Keratinocyte (primary cell): Measurements from ENCODE around the gene ACVR1C. TPM values are rescaled to one million over a fixed set of nuclear protein-coding genes. Genes with fewer than 3 reads are reported as not detected.

ENCODE experiments used
- DNase-seq: peaks from one replicate; pipeline ENCODE4 v3.0.0-alpha.2; 2011; ENCODE audit warnings: low read depth, missing footprints, low spot score
- FAIRE-seq: peaks from 2 replicates; lab custom pipeline; 2011; peaks lifted over from hg19 to GRCh38; lab: Jason Lieb, UNC
- H2AFZ ChIP-seq: 2 replicates; pipeline ENCODE4 v1.6.0; 2012; ENCODE audit warnings: low read length, control low read depth, inconsistent platforms; ENCODE audit not compliant: control insufficient read depth
- H3K27ac ChIP-seq: 2 replicates; pipeline ENCODE4 v1.5.1; 2011; ENCODE audit warnings: low read length; ENCODE audit not compliant: control insufficient read depth, insufficient read depth
- H3K27me3 ChIP-seq: 3 replicates; pipeline ENCODE4 v1.6.0; 2011; ENCODE audit warnings: low read length; ENCODE audit not compliant: control insufficient read depth, insufficient read depth; ENCODE audit errors: extremely low read depth
- H3K36me3 ChIP-seq, 2 experiments: 2 replicates in 1 of 2; 3 replicates in 1 of 2; pipeline ENCODE4 v1.5.1; 2011; ENCODE audit warnings: low read length in 2 of 2, mild to moderate bottlenecking in 1 of 2; ENCODE audit not compliant: control insufficient read depth in 2 of 2, insufficient read depth in 2 of 2; ENCODE audit errors: extremely low read depth in 1 of 2
- H3K4me1 ChIP-seq: 3 replicates; pipeline ENCODE4 v1.5.1; 2011; ENCODE audit warnings: low read length; ENCODE audit not compliant: control insufficient read depth, insufficient read depth; ENCODE audit errors: extremely low read depth
- H3K4me2 ChIP-seq: 3 replicates; pipeline ENCODE4 v1.6.0; 2011; ENCODE audit warnings: low read depth, low read length; ENCODE audit not compliant: control insufficient read depth, insufficient read depth; ENCODE audit errors: extremely low read depth
- H3K4me3 ChIP-seq, 3 experiments: fragments of 200-600 bp in 1 of 3; sonication (generic) in 1 of 3; 2 replicates in 2 of 3; 3 replicates in 1 of 3; pipeline ENCODE4 v1.5.1; 2011 to 2016; ENCODE audit warnings: low read length in 3 of 3, mild to moderate bottlenecking in 3 of 3, control low read depth in 2 of 3, inconsistent platforms in 1 of 3, low read depth in 1 of 3, mixed read lengths in 1 of 3, mixed run types in 1 of 3, moderate library complexity in 1 of 3; ENCODE audit not compliant: control insufficient read depth in 2 of 3, insufficient read depth in 2 of 3; ENCODE audit errors: extremely low read depth in 1 of 3
- H3K79me2 ChIP-seq: 2 replicates; pipeline ENCODE4 v1.6.0; 2012; ENCODE audit warnings: low read length; ENCODE audit not compliant: control insufficient read depth, insufficient read depth
- H3K9ac ChIP-seq: 3 replicates; pipeline ENCODE4 v1.6.0; 2011; ENCODE audit warnings: low read length; ENCODE audit not compliant: control insufficient read depth, insufficient read depth; ENCODE audit errors: extremely low read depth
- H3K9me1 ChIP-seq: 3 replicates; pipeline ENCODE4 v1.6.0; 2011; ENCODE audit warnings: low read length; ENCODE audit not compliant: control insufficient read depth, insufficient read depth; ENCODE audit errors: extremely low read depth
- H3K9me3 ChIP-seq: 2 replicates; pipeline ENCODE4 v1.5.1; 2012; ENCODE audit warnings: low read depth, low read length; ENCODE audit not compliant: control insufficient read depth
- H4K20me1 ChIP-seq: 3 replicates; pipeline ENCODE4 v1.6.0; 2011; ENCODE audit warnings: low read length; ENCODE audit not compliant: control insufficient read depth, insufficient read depth; ENCODE audit errors: extremely low read depth
- CTCF ChIP-seq, 3 experiments: IDR thresholded peaks in 1 of 3; conservative IDR thresholded peaks in 1 of 3; optimal IDR thresholded peaks in 1 of 3; 2 replicates in 2 of 3; 3 replicates in 1 of 3; pipeline versions ENCODE3 to v1.5.1; 2011; ENCODE audit warnings: low read length in 3 of 3, mild to moderate bottlenecking in 3 of 3, moderate library complexity in 2 of 3, control low read depth in 1 of 3, inconsistent platforms in 1 of 3; ENCODE audit not compliant: insufficient read depth in 2 of 3; ENCODE audit errors: extremely low read depth in 1 of 3
- EZH2 ChIP-seq: IDR thresholded peaks from one replicate; pipeline ENCODE4 v1.6.1; 2012; ENCODE audit warnings: inconsistent platforms, mild to moderate bottlenecking, low read length, moderate library complexity
- dilution Hi-C: fragments of 300-500 bp; cut with MboI; formaldehyde crosslinking; loops from one replicate; pipeline ENCODE4 v1.7.0; 2020; ENCODE audit warnings: low sequenced_read_pairs; ENCODE audit not compliant: extremely low pct_ligation_motif_present
- polyA minus RNA-seq, 3 experiments: library from RNA; depleted of rRNA, polyadenylated mRNA; stranded (reverse); fragments of >200 nt; gene quantifications; 1 replicate in 1 of 3; 2 replicates in 1 of 3; 3 replicates in 1 of 3; pipeline ENCODE4 v1.2.3, GENCODE V29; 2011
- polyA plus RNA-seq, 5 experiments: library from polyadenylated mRNA; depleted of rRNA in 3 of 5; stranded (reverse) in 3 of 5; stranded (forward) in 1 of 5; unstranded in 1 of 5; fragments of >200 nt; gene quantifications; 1 replicate in 1 of 5; 2 replicates in 3 of 5; 3 replicates in 1 of 5; pipeline versions ENCODE4 v1.2.1 to v1.2.3, GENCODE V29; 2011 to 2012; ENCODE audit warnings: missing spikeins in 2 of 5, low read depth in 1 of 5, low replicate concordance in 1 of 5

ACVR1C gene
- 0.03 to 0.54 TPM (median 0.20 TPM) in 3 replicates for polyA plus RNA-seq
- polyA plus RNA-seq (2011; ENCODE audit: low read depth): 0.34 TPM
- 0.06 and 0.18 TPM in 2 replicates for polyA plus RNA-seq (2011; cell fraction: cytosol; rRNA removed)
- polyA plus RNA-seq (2011; cell fraction: nucleus; rRNA removed): 0.20 and 0.48 TPM in 2 replicates
- 0.03 and 0.30 TPM in 2 replicates for polyA plus RNA-seq (2012; ENCODE audit: low replicate concordance)
- polyA minus RNA-seq: 0.42 to 0.69 TPM in 2 of 3 replicates, not detected in the other
- polyA minus RNA-seq (2011; cell fraction: cytosol; rRNA and poly(A)+ RNA removed): not detected
- 0.11 and 0.62 TPM in 2 replicates for polyA minus RNA-seq (2011; cell fraction: nucleus; rRNA and poly(A)+ RNA removed)

DNA sequence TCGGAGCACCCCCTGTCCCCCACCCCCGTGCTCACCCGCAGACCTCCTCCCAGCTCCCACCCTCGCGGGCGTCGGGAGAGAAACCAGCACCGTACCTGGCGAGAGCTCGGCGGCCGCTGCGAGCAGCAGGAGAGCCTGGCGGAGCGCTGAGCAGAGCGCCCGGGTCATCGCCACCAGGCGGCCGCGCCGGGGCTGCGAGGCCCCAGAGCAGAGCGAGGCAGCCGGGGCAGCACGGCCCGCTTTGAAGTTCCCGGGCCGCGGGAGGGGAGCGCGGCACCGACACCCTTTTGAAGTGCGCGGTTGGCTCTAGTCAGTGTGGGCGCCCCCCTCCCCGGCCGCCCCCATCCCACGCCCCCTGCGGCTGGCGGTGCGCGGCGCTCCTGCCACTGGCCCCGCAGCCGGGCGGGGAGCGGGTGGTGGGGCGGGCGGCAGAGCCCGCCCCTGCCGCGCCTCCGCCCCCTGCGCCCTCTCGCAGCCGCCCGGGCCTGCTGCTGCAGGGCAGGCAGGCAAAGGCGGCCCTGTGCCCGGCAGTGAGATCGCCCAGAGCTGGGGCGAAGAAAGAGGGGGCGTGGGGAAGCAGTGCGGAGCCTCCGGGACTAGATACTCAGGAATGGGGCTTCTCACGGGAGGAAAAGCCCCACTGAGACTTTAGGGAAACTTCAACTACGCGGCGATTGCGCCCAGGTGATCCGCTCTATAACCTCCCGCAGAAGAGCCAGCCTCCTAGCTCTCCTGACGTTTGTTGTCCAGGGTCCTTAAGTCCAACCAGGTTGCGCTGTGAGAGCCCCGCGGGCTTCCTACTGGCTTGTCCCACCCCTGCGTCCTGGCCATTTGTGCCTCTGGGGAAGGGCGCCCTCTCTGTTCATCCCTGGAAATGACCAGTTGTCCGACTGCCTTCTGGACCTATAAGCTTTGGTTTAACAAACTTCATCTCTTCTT lies at the start of gene ACVR1C:
Gene ACVR1C, minus strand, starts transcription at position 388 of the 939 bp plus-strand sequence. Its CDS starts 220 bp downstream, at position 168.
- Histone ChIP-seq H3K4me2 (peak within 1 kb of the TSS; percentile 96), H3K9me3 (no peaks in the 10 kb centered on the region), H3K4me1 (peaks cover 10% of the 10 kb centered on the region), H3K4me3 (peak within 1 kb of the TSS; percentile 49 to 75 (median 65)), H3K9me1 (no peaks in the 10 kb centered on the region), H3K36me3 (no peaks in the 10 kb centered on the region), H3K79me2 (no peaks in the 10 kb centered on the region), H3K9ac (peak within 1 kb of the TSS; percentile 56), H3K27ac (no peak within 1 kb of the TSS), H3K27me3 (peaks cover 33% of the 10 kb centered on the region), H4K20me1 (peaks cover 2% of the 10 kb centered on the region), H2AFZ (peak within 1 kb of the TSS; percentile 89)
- TF ChIP-seq EZH2 (no peak), CTCF (optimal IDR thresholded peaks at IDR 0.05 in 1 of 3, IDR thresholded peaks at IDR 0.05 in 1 of 3, conservative IDR thresholded peaks at IDR 0.05 in 1 of 3; ENCODE audit: extremely low read depth in 1 of 3, insufficient read depth in 2 of 3, low read length in 3 of 3) (peak; percentile 69 to 76 (median 69))
- peak; percentile 56 for FAIRE-seq
- DNase-seq: peak; percentile 13
- dilution Hi-C loops: no loop called here

- no peak overlapping the region for H2AFZ ChIP-seq
Observed at GRCh38 chr2:157677941-157678340, 49.3 kb upstream of the ACVR1C start.

More at GRCh38 chr2:157677941-157678340, 49.3 kb upstream of the ACVR1C start:
- no peaks in the 10 kb centered on the region for H3K79me2 ChIP-seq
- no peaks in the 10 kb centered on the region for H3K9me3 ChIP-seq
- H3K9me1 ChIP-seq: no peaks in the 10 kb centered on the region
- dilution Hi-C loops: no loop called here
- DNase-seq (no peak), FAIRE-seq (no peak)
- H3K27me3 ChIP-seq: no peaks in the 10 kb centered on the region
- H4K20me1 ChIP-seq: no peaks in the 10 kb centered on the region
- TF ChIP-seq CTCF (optimal IDR thresholded peaks at IDR 0.05 in 1 of 3, IDR thresholded peaks at IDR 0.05 in 1 of 3, conservative IDR thresholded peaks at IDR 0.05 in 1 of 3; ENCODE audit: extremely low read depth in 1 of 3, insufficient read depth in 2 of 3, low read length in 3 of 3) (no peak), EZH2 (no peak)
- H3K4me3 ChIP-seq: no peak overlapping the region
- no peaks in the 10 kb centered on the region for H3K4me1 ChIP-seq
- H3K9ac ChIP-seq: no peak overlapping the region
- H3K36me3 ChIP-seq: no peaks in the 10 kb centered on the region
- H3K4me2 ChIP-seq: no peak overlapping the region
- no peak overlapping the region for H3K27ac ChIP-seq
